Ovary (tissue), 3 donors: ENCODE measurements around the gene UGT2B10.

Experiments
- POLR2A ChIP-seq: fragments of 450-650 bp; IDR thresholded peaks from one replicate; pipeline ENCODE4 v1.6.1; 2017; ENCODE audit warnings: antibody characterized with exemption, mild to moderate bottlenecking, moderate library complexity
- TF ChIP-seq, protein P1 (sequence below), 3 donors: fragments of 450-650 bp in 2 of 3; fragments of 200-600 bp in 1 of 3; IDR thresholded peaks; one replicate each; pipeline versions ENCODE4 v1.5.1 to v1.8.0; 2016 to 2022; ENCODE audit warnings: antibody characterized with exemption in 3 of 3, mild to moderate bottlenecking in 1 of 3
- donor health status: DM: no; HTN: no; CAD: no.

DNA sequence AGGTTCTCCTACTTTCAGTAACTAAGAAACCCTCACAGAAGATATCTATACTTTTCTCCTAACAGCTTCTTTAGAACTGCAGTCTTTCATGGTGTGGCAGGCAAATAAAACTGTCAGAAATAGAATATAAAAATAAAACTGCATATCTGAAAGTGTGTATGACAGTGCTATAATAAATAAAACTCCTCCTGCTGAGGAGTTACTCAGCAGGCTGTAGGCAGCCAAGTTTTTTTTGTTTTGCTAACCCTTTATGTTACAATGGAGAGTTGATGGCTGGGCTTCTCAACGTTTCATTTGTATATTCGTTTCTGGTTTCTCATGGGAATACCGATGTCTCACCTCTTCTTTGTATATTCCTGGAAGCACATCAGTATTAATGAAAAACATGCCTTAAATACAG is 18.2 kb upstream of the UGT2B10 start:
- TF ChIP-seq, protein P1, sequence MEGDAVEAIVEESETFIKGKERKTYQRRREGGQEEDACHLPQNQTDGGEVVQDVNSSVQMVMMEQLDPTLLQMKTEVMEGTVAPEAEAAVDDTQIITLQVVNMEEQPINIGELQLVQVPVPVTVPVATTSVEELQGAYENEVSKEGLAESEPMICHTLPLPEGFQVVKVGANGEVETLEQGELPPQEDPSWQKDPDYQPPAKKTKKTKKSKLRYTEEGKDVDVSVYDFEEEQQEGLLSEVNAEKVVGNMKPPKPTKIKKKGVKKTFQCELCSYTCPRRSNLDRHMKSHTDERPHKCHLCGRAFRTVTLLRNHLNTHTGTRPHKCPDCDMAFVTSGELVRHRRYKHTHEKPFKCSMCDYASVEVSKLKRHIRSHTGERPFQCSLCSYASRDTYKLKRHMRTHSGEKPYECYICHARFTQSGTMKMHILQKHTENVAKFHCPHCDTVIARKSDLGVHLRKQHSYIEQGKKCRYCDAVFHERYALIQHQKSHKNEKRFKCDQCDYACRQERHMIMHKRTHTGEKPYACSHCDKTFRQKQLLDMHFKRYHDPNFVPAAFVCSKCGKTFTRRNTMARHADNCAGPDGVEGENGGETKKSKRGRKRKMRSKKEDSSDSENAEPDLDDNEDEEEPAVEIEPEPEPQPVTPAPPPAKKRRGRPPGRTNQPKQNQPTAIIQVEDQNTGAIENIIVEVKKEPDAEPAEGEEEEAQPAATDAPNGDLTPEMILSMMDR (IDR thresholded peaks at IDR 0.05): no peak
- no peak for TF ChIP-seq POLR2A
